HG03066 (cell line): Measurements from ENCODE around the gene CDKAL1.

Source experiments
- ATAC-seq: cut with Tn5 transposase; IDR thresholded peaks from one replicate; pipeline ENCODE4 v1.9.1; 2021; ENCODE audit warnings: low read depth; ENCODE audit not compliant: unreplicated experiment

The CDKAL1 gene

DNA sequence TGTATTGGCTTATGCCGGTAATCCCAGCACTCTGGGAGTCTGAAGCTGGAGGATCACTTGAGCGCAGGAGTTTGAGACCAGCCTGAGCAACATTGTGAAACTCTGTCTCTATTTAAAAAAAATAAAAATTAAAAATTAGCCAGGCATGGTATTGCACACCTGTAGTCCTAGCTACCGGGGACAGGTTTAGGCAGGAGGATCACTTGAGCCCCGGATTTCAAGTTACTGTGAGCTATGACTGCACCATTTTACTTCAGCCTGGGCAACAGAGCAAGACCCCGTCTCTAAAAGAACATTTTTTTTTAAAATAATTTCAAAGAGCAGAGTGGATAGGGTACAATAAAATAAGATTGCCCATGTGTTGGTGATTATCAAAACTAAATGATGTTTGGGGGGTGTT is 576.4 kb downstream of the CDKAL1 start:
- no peak for ATAC-seq

DNA sequence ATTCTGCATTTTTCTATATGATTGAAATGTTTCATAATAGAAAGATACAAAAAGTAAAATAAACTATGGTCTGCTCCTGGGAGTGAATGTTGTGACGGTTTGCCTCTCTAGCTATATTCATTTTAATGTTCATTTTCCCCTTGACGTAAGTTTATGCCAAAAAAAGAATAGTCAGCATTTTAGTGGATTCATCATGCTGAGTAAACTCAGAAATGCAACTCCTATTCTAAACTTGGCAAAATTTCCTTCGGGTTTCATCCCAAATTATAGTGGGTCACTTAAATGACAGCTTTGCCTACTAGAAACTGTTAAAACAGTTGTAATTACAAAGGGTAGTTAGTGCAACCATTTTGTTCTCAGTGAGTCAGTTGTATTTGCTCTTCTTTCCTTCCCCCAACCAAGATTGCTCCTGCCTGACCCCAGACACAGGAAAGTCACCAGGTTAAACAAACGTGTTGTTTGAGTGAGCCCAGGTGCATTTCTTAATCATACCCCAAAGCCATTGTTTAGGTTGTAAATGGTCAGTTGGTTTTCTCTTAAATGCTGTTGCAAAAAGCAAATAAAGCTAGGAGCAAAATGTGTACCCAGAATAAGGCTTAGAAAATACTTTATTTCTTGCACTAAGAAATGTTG is 577.0 kb downstream of the CDKAL1 start:
- ATAC-seq = no peak

DNA sequence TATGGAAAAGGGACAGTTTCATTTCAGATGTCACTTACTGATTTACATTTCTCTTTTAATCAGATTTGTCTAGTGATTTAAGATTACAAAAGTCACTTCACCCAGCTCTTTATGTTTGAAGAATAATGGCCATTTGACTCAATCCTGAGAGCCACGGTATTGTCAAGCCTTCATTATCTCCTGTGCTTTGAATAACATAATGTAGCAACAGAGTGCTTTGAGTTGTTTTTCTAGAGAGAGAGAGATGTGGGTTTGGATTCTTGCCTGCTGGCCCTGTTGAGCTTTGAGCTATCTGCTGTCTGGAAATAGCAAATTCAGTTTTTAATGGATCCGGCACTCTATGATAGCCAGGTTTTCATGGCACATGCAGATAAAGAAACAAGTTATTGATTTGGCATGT is 580.9 kb downstream of the CDKAL1 start:
- no peak for ATAC-seq

DNA sequence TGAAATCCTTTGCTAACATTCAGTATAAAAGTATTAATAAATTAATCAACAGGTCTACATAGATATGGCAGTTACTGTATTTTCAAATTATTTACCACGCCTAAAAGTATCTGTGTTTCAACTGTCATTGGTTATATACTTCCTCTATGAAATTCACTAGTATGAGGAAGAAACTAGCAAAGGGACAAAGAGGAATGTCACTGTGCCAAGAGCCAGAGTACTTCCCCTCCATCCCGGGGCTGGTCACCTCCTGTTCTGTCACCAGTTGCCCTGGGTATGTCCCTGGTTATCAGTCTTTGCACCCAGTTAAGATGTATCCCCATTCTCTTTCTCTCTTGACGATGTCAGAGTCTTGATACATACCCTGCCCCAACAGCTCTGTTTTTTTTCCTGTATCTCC is 582.5 kb downstream of the CDKAL1 start:
- no peak for ATAC-seq

DNA sequence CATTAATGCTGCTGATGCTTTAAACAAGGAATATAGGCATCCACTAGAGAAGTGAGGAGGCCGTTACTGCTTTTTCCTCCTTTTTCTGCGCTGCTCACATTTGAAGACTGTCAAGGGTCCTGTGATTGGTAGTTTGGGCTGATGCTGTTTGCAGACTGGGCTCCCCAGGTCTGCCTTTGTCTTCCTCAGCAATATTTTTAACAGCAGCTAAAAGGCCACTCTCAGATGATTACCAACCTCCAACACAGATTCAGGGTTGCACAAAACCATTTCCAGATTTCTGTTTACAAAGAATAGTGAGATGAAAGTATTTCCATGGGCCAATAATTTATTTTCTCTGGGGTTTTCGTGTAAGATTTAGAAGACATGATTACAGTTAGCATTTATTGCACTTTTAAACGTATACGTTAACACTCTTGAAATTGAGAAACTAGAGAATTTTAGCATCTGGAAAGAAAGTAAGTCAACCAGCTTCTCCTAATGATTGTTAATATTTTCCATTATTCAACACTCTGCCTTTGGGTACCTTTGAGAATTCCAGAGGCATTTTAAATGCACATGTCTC is 584.0 kb downstream of the CDKAL1 start:
- ATAC-seq = no peak

DNA sequence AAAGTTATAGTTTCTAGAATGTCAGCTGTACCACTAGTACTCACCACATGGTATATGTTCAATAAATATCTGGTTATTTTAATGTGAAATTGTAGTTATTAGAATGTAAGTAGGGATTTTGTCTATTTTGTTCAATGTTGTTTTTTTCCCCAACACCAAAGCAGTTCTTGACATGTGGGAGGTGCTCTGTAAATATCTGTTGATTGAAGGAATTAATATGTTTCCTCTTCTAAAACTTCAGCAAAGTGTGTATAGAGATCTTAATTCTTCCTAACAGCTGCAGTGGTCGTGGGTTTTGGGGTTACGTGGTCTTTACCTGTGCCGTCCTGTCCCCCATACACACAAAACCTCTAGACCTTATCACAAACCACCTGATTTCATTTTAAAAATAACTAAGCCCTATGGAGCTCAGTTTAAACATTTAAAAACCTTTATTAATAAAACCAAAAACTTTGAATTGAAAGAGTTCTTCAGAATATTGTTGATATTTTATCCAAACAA is 587.4 kb downstream of the CDKAL1 start:
- ATAC-seq = no peak

DNA sequence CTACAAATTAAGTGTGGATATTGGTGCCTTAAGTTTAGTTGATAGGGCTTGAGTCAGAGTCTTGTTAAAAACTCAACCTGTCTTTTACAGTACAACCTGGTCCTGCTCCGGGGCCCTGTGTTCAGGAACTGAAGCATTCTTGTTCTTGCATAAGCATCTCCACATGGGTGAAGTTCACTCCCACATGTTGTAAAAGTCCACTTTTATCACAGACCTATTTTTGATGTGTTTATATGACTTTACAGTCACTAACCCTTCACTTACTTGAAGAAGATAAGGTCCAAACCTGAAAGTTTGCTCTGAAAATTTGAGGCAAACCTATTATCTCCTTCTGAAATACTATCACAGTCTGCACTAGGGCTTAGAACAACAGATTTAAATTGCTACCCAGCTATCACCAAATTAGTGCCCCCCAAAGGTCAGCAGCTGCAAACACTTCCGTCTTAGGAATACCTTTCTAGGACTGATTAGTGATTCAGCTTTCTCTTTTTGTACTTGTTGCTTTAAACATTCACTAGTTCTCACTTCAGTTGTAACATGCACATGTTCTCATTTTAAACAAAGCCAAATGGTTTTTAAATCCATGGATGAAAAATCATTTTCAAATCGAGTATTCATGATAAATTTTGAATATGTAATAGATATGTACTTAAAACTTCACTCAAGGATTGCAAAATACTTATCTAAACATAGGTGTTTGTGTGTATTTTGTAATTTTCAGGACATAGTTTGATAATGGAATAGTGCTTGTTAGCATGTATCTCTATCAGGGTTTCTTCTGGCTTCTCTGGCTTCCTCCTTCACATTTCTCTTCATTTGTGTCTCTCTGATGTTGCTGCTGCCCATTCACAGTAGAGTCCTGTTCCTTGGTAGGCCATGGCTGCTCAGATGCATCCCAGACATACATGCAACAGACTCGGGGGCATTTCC is 589.5 kb downstream of the CDKAL1 start:
- no peak for ATAC-seq

DNA sequence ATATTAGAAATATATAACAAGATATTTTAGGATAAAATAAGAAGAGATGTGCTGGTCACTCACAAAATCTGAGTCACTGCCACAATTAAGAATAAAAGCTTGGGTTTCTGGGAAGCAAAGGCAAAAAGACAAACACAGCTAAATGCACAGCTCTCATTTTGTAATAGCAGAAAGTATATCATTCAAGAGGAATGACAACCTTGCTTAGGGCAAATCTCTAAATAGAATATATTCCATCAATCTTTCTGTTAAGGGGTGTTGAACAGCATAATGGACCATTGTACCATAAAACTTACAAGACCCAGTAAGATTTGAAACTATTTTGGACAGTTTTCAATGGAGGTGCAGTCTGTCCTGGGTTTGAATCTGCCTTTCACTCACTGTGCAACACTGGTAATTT is 594.3 kb downstream of the CDKAL1 start:
- no peak for ATAC-seq

DNA sequence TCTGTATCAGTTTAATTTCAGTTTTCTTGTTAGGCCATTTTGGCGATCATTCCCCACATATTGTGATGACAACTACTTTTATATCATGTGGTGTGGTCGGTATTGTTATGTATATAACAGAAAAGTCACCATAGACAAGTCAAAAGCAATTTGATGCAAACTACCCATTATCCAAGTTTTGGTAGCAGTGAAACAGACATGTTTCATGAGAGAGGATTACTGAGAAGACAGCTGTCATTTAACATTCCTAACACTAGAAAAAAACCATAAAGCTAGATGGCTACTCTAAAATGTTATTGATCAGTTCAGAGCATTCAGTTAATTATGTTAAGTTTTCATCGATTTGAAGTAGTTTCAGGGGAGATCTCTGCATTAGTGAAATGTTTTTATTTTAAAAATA is 597.1 kb downstream of the CDKAL1 start:
- no peak for ATAC-seq

DNA sequence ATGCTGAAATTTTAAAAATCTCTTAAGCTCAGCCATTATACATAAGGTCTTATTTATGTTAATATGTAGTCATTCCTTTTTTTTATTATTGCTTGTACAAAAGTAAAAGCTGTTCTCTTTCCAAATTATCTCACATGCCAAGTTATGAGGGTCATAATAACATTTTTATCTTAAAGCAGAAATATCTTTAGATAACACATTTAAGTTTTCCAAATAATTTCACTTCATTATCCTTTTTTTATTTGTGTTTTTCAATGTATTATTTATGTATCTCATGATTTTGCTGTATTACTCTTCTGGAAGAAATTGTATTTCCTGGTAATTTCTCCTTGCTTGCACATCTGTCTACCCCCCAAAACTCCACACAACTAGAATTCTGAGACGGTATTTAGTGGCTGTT is 598.2 kb downstream of the CDKAL1 start:
- ATAC-seq = no peak

DNA sequence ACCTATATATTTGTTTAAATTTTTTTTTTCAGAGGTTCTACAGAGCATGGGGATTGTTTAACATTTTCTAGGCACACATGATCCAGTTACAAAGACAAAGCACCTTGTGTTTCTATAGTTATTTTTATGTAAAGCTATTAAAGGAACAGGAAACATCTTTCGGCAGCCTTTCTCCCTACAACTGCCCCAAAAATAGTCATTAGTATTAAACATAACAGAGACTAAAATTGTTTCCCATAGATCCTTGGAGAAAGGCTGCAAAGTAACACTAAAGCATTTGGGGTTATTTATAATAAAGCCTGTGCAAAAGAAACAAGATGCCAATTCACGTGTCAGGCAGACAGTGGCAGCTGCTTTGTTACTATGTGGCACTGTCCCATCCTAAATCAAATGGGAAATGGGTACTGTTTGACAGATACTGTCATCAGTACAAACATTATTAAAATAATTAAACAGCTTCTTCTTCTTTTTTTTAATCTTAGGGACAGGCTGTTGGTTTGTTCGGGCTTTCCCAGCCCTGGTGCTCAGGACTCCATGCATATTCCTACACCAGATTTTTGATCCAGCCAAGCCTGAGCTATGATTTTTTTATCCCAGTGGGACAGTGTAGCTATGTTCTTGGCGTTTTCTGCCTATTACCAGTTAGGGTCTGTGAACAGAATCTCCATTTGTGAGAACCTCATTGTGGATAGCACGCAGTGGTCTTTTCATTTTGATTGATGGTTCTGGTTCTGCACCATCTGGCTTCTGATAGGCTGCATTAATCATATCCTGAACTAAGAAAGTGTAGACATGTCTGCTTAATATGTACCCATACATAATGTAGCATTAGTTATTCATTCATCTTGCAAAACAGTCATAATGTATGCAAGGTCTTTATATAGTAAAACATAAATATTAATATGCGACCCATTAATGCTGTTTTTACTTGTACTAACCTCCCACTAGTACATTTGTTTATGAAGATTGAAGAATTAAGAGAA is 598.9 kb downstream of the CDKAL1 start:
- no peak for ATAC-seq

DNA sequence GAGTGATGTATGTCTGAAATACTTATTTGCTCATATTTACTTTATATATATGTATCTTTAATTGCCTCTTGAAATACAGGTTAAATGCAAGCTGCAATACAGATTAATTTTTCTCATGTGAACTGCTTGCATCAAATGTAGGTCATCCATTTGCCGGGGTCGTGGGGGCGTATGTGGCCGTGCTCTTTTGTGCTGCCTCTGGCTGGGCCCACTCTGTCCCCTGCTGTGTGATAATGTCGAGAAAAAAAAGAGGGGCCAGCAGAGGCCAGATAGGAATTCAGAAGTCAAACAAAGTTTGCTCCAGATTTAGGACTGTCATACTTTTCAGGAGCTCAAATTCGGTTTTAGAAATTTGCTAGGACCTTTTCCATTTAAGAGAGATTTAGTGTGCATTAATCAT is 599.6 kb downstream of the CDKAL1 start:
- no peak for ATAC-seq

DNA sequence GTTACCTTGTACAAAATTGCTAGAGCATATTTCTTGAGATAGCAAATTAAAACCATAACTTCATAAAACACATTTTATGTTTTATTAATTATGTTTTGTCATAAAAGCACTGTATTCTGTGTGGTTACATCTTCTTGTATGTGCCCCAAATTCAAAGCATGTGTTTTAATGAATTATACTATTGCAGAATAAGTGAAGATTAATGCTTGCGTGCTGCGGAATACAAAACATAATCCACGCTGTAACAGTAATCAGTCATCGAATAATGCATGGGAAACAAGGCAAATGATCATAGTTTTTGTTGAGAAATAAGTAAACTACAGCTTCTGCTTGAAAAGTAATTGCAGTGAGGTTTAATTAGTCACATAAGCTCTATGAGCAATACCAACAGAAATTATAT is 600.1 kb downstream of the CDKAL1 start:
- ATAC-seq = no peak

DNA sequence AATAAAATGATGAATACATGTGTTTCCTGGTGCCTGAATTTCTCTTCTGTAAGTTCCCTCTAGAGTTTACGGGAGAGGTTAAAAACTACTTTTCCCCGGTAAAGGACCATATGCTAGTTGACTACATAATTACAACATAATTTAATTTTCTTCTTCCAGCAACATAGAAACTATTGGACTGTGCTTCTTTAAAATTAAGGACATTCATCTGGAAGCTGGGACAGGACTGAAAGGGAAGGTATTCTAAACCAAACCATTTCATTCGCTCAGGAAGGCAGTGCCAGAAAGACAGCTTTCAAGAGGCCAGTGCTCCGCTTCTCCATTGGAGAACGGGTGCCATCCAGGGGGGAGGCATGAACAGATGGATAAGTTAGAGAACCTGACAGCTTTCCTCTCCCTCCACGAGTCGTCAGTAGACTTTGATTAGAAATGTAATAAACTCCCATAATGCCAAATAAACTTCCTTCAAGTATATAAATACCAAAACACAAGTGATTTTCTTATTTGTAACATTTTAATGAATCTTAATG is 601.3 kb downstream of the CDKAL1 start:
- ATAC-seq = no peak

DNA sequence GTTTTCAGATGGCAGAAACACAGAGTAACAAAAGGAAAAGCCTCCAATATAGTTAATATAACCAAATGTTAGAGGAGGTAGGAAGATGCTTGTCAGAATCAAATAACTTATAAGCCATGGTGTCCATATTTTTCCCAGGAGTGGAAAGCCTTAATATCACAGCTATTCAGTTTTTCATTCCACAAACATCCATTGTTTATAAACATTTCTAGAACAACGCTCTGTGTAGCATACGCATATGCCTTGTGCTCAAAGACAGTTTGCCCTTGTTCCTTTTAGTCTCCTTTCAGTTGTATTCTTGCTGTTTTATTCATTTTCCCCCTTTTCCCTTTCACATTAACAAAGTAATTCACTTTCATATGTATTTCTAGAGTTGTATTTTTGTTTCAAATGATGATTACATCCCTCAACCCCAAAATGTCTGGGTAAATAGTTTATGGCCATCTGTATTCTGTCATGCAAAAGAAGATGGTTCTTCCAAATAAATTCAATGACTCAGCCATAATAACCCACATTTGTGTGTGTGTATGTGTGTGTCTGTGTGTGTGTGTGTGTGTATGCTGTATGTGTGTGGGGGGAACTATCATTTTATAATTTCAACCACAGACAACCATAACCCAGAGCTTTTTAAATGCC is 603.6 kb downstream of the CDKAL1 start:
- no peak for ATAC-seq

DNA sequence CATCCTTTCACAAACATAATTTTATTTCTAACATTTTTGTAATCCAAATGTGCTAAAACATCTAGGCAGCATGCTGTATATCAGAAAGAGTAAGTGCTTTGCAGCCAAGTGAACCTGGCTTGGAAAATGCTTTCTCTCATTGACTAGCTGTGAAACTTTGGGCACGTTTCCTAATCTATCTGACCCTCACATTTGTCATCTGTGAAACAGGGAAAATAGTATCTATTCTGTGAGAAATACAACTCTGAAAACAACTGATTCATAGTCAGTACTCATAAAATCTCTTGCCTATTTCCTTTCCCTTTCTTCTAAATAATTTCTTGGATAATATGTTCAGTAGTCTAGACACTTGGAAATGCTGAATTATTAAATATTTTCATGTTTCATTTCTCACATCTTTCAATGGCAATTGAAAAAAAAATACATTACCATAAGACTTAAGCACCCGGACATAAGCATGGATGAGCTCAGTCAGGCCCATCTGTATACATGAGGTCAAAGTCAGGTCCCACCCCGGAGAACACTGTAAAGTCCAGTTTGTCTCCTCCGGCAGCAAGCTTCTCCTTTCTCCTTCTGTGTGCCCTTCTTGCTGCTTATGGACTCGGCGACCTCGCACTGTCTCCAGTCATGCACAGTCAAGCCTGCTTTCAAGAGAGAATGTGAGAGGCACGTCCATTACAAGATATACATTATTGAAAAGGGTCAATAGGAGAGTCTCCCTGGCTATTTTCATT is 604.2 kb downstream of the CDKAL1 start:
- ATAC-seq = no peak

DNA sequence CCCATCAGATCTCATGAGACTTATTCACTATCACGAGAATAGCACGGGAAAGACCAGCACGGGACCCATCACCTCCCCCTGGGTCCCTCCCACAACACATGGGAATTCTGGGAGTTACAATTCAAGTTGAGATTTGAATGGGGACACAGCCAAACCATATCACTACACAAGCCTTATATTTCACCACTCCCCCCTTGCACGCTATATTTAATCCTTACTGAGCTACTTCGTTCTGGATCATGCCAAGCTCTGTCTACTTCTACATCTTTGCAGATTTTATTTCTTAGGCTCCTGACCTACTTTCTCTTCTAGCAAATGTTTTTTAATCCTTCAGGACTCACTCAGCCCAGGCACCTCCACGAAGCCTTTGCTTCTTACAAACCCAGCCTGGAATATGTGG is 606.7 kb downstream of the CDKAL1 start:
- ATAC-seq = no peak

DNA sequence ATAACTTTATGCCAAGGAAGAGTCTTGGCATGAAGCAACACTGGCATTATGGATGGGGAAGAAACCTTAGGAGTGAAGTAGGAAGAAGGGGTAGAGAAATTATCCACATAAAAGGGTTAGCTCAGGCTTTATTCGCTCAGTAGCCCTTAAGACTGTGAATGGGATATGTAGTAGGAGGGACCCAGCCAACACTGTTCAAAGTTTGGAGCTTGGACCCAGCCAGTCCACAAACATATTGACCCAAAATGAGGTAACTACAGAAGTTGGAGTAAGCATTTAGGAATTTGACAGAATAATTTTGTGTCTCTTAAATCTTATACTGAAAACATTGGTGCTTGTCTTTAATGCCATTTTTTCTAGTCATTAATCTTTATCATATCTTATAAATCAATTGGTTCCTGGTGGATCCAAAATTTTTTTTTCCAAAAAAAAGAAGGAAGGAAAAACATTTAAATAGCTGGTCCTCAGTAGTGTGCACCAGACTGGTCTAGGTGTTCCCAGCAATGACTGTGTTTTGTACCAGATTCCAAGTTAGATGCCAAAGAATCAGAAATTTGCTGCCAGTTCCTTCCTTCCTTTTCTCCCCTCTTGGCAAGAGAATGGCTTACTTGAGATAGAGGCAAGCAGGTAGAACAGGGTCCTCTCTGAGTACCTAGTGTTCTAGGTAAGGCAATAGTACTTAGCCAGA is 607.5 kb downstream of the CDKAL1 start:
- no peak for ATAC-seq
